HG03460 (cell line): ENCODE measurements around the gene POU2F2.

Experiments
- ATAC-seq: cut with Tn5 transposase; IDR thresholded peaks from one replicate; pipeline ENCODE4 v1.9.1; 2021; ENCODE audit not compliant: unreplicated experiment

POU2F2 gene

DNA sequence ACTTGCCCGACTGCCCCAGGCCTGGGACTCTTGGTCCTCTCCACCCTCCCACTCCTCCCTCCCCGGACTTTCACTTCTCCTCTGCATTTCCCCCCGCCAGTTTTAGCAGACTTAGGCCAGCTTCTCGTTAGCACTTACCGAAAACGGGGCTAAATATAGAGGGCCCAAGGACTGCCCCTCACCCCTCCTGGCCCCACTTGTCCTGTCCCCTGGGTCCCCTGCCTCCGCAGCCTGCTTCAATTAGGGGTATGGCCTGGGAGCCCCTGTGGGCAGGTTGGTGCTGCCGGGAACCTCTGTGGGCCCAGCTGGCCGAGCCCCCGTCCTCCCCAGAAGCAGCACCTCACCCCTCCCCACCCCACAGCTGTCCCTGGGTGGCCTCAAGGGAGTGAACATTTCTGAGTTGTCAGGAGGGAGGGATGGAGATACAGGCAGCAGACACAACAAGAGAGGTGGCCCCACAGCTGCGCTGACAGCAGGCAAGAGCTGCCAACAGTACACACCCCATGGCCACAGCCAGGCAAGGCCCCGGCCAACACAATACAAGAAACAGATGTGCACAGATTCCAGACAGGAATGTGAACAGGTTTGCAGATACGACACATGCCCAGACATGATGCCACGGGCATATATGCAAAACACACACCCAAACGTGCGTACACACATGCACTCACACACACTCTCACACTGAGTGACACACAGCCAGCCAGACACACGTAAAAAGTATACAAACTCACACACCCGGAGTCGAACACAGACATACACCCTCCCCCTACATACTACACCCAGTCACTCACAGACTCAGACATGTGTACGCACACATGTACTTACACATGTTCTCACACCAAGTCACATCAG, 2.6 kb downstream of the POU2F2 start:
- peak; percentile 53 for ATAC-seq

- no peak for ATAC-seq
Observed at GRCh38 chr19:42126574-42126973, 5.7 kb downstream of the POU2F2 start.

DNA sequence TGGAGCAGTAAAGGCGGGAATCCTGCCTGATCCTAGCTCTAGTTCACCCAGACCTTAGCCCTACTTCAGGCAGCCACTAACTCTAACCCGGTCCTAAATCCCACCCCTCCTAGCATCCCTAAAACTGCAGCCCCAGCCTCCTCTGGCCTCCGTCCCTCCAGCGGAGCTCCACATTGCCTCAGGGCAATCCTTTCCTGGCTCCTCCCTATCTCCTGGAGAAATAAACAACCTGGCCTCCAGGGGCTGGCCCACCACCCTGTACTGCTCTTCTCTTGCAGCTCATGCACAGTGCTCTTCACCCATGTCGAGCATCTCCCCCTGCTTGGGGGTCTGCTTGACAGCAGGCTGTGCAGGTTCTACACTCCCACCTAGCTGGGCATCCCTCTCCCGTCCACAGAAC, 6.7 kb downstream of the POU2F2 start:
- no peak for ATAC-seq

DNA sequence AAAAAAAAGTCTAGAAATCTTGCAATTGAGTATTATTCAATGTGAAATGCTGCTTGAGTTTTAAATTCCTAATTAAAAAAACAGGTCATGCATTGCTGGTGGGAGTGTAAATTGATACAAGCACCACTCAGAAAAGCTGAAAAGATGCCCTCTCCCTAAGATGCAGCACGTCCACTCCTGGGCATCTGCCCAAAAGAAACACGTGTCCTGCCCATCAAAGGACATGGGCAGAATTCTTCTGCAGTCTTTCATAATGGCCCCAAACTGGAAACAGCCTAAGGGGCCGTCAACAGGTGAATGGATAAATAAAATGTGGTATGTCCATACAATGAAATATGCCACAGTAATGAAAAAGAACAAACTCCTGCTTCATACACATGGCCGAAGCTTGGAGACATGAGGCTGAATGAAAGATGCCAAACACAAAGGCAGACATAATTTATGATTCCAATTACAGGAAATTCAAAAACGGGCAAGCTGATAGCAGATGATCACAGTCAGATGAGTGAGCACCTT, 7.8 kb downstream of the POU2F2 start:
- no peak for ATAC-seq

- no peak for ATAC-seq
Observed at GRCh38 chr19:42123765-42124164, 8.5 kb downstream of the POU2F2 start.

- no peak for ATAC-seq
Observed at GRCh38 chr19:42122691-42123607, 9.3 kb downstream of the POU2F2 start.

DNA sequence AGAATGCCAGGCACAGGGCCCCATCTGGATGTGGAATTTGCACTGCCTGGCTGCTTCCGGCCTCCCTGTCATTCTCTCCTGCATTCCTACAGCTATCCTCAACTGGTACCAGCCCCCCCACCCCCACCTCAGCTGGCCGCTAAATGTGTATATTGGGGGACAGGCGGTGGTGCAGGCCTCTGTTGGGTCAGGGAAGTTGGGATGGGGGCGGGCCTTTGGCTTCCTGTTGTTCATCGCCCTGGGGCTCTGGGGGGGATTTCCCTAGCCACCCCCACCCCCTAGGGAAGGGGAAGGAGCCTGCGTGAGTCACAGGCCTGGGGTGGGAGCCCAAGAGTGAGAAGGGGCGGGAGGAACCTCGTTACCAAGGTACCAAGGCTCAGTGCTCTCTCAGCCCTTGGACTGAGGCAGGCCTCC, 10.6 kb downstream of the POU2F2 start:
- ATAC-seq = no peak

GRCh38 chr19:42121036-42121621, 11.1 kb downstream of the POU2F2 start:
- ATAC-seq = no peak

GRCh38 chr19:42120276-42120980, 11.8 kb downstream of the POU2F2 start:
- no peak for ATAC-seq

GRCh38 chr19:42117076-42117475, 15.2 kb downstream of the POU2F2 start:
- ATAC-seq = no peak

DNA sequence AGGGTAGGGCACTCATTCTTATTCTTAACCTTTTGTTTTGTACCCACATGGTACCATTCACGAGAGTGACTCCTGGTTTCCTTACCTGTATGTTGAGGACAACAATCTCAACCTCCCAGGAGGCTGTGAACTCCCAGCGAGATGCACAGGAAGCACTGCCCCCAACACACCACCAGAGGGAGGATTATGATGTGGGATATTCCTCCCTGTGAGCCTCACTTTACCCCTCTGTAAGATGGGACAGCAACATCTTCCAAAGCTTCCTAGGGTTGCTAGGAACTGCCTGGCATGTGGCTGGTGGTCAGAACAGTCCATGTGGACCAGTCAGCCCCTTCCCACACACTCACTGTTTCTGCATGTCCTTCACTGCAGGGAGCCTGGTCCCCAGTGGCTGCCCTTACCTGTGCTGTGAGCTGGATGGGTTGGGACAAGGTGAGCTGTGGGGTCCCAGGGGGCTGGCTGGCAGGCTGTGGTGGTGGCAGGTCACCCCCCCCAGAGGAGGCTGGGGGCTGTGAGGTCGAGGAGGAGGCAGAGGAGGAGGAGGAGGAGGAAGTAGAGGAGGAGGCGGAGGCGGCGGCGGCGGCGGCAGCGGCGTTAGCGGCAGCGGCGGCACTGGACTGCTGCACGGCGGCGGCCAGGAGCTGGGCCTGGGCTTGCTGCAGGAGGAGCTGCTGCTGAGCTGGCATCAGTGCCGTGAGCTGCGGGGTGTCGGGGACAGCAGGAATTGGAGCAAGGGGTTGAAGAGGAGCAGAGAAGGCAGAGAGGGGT, 15.8 kb downstream of the POU2F2 start:
- no peak for ATAC-seq

GRCh38 chr19:42115705-42116104, 16.5 kb downstream of the POU2F2 start:
- no peak for ATAC-seq

- no peak for ATAC-seq
Observed at GRCh38 chr19:42115219-42115618, 17.0 kb downstream of the POU2F2 start.

DNA sequence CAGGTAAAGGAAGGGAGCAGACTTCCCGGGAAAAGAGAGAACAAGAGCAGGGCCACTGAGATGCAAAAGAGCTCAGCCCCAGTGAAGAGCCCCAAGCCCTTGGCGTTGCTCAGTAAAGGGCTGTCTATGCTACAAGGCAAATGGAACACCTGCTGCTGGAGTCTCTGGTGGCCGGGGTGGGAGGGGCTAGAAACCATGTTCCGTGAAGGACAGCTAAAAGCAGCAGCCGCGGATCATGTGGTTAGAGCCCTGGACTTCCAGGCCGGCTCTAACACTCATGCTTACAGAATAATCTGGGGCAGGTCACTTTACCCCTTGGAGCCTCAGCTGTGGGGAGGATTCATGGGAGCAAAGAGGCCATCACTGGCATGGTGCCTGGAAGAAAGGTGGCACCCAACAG, 17.8 kb downstream of the POU2F2 start:
- ATAC-seq = peak; percentile 54

- ATAC-seq = peak; percentile 55
Observed at GRCh38 chr19:42113641-42114348, 18.5 kb downstream of the POU2F2 start.

DNA sequence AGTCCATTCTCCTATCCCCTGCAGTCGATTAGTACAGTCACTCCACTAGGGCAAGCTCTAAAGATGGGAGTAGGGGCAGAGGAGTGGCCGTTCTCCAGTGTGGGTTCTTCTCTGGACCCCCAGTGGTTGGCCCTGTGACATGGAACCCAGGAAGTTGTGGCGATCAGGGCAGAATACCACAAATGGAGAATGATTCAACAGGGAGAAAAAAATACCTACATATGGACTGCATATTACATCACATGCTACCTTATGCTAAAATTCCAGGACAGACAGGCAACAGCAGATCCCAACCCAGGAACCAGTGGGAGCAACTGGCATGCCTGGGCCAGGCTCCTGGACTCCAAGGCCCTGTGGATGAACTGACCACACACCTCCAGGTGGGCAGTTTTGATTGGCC, 20.4 kb downstream of the POU2F2 start:
- ATAC-seq = no peak

DNA sequence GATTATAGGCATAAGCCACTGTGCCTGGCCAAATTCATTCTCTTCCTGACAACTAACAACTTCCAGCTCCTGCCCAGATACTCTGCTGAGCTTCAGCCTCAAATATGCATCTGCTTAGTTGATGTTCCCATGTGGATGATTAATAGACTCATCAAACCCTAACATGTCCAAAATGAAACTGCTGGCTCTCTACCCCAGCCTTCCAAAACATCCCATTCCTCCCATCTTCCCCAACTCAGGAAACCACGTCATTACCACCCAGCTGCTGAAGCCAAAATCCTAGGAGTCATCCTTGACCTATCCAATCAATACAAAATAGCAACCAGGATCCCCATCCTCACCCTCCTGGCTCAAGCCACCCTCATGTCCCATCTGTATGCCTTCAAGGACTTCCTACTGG, 20.9 kb downstream of the POU2F2 start:
- no peak for ATAC-seq

DNA sequence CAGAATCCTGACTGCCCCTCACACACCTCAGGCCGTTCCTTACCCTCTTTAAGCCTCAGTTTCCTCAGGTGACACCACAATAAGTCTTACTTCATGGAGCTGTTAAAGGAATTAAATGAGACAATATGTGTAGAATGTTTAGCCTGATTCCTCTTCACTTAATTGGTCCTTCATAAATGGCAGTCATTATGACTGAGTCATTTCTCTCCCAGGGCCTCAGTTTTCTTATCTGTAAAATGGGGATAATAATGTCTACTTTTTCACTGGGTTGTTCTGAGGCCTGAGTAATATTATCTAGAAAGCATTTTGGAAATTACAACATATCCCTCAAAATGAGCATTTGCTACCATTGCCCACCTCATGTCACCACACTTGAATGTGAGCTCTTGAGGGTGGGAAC, 21.6 kb downstream of the POU2F2 start:
- ATAC-seq = no peak

- no peak for ATAC-seq
Observed at GRCh38 chr19:42109896-42110295, 22.4 kb downstream of the POU2F2 start.
